ENCODE results near the gene PHAX.
"Not testable (repeated sequence)": the region's sequence is repeated elsewhere in the genome, so short reads cannot be mapped to it uniquely, and the experiment has no call there.

Gene PHAX

GRCh38 chr5:126600631-126601511 lies at the start of gene PHAX:
Gene PHAX, plus strand, starts transcription at chr5:126600947. Its CDS starts 16 bp downstream, at chr5:126600963.
- DNase-seq (ENCODE audit: low read depth): peak; percentile 31

GRCh38 chr5:126552614-126553013 lies 48.1 kb upstream of the PHAX start:
- no peak for DNase-seq (ENCODE audit: low read depth)

DNA sequence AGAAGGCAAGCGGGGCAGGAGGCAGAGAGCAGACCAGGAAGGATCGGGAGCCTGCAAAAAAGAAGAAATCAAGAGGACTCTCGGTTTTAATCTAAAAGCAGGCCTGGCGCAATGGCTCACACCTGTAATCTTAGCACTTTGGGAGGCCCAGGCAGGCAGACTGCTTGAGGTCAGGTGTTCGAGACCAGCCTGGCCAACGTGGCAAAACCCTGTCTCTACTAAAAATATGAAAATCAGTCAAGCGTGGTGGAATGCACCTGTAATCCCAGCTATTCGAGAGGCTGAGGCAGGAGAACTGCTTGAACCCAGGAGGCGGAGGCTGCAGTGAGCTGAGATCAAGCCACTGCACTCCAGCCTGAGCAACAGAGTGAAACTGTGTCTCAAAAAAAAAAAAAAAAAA lies 45.6 kb upstream of the PHAX start:
- DNase-seq (ENCODE audit: low read depth): not testable (repeated sequence)

- no peak for DNase-seq (ENCODE audit: low read depth)
Observed at GRCh38 chr5:126561908-126562307, 38.8 kb upstream of the PHAX start.

GRCh38 chr5:126562823-126563222 lies 37.9 kb upstream of the PHAX start:
- no peak for DNase-seq (ENCODE audit: low read depth)

DNA sequence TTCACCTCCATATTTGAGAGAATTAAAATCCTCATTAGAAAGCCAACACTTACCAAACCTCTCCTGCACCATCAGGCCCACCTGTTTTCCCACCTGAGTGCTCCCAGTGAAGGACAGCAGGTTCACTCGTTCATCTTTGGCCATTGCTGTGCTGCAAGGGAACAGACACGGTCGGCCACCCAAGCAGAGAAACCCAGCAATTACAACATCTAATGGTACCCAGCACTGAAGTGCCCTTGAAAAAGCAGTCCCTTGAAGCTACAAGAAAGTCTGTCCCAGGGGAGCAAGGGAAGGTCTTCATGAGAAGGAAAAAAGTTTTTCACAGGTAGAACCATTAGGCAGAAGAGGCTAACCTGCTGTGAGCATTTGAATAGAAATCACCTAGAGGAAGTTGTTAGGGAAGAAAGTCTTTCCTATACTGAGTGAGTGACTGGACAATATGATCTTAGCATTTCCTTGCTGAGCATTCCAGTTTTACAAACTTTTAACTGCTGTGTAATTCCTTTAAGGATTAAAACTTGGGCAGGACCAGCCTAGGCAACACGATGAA lies 32.5 kb upstream of the PHAX start:
- no peak for DNase-seq (ENCODE audit: low read depth)

DNA sequence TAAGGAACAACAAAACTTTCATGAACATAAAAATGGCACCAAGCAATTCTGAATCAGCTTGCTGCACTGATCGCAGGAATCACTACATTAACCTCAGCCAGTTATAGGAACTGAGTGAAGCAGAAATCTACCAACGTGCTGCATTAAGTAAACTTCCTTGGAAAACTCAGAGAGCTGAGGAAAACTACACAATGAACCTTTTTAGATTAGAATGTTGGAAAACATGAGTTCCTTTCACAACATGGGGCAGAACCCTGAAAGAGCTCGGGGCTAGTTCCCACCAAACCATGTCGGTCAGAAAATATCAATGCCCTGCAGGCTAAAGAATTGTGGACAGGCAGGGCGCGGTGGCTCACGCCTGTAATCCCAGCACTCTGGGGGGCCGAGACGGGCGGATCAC lies 25.1 kb upstream of the PHAX start:
- no peak for DNase-seq (ENCODE audit: low read depth)

DNA sequence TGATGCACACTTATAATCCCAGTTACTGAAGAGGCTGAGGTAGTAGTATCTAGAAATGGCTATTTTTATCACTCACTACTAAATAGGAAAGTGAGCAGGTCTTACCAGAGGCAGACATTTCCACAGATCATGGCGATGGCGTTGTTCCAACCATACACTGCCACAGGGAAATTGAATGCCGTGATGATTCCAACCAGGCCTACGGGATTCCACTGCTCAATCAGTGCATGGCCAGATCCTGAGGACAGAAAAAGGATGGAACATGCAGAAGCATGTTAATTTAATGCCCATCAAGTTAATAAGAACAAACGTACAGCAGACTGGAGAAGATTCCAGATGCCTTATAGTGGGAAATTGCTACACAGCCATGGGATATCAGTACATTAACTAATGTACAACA lies 23.8 kb upstream of the PHAX start:
- no peak for DNase-seq (ENCODE audit: low read depth)

DNA sequence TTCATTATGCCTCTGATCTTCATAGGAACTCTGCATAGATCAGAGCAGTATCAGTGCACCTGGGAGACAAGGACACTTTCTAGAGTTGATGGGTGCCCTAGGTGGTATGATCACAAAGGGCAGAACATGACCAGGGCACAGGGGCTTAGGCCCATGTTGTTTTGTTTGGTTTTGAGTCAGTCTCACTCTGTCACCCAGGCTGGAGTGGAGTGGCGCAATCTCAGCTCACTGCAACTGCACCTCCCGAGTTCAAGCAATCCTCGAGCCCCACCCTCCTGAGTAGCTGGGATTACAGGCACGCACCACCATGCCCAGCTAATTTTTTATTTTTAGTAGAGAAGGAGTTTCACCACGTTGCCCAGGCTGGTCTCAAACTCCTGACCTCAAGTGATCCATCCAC lies 23.3 kb upstream of the PHAX start:
- no peak for DNase-seq (ENCODE audit: low read depth)

DNA sequence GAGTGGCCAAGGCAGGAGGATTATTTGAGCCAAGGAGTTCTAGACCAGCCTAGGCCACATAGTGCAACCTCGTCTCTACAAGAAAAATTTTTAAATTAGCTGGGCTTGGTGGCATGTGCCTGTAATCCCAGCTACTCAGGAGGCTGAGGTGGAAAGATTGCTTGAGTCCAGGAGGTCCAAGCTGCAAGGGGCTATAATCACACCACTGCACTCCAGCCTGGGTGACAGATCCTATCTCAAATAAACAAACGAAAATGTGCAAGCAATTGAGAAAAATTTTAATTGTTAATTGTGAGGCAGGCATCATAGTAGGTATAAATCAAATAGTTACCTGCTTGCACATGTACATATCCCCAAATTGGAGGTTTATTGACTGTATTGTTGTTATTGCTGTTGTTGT lies 21.0 kb upstream of the PHAX start:
- DNase-seq (ENCODE audit: low read depth): no peak

DNA sequence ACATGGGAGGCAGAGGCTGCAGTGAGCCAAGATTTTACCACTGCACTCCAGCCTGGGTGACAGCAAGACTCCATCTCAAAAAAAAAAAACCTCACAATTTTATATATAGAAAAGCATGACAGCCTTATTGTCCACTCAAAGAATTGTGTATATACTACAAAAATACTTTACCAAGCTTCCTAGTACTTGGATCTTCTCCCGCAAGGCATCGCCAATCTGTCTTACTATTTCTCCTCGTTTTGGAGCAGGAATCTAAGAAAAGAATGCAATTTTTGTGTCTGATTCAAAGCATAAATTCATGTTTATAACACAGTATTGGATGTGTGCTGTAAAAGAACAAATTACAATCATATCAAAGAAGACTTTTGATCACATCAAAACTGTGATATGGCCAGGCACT lies 17.0 kb upstream of the PHAX start:
- DNase-seq (ENCODE audit: low read depth): no peak

DNA sequence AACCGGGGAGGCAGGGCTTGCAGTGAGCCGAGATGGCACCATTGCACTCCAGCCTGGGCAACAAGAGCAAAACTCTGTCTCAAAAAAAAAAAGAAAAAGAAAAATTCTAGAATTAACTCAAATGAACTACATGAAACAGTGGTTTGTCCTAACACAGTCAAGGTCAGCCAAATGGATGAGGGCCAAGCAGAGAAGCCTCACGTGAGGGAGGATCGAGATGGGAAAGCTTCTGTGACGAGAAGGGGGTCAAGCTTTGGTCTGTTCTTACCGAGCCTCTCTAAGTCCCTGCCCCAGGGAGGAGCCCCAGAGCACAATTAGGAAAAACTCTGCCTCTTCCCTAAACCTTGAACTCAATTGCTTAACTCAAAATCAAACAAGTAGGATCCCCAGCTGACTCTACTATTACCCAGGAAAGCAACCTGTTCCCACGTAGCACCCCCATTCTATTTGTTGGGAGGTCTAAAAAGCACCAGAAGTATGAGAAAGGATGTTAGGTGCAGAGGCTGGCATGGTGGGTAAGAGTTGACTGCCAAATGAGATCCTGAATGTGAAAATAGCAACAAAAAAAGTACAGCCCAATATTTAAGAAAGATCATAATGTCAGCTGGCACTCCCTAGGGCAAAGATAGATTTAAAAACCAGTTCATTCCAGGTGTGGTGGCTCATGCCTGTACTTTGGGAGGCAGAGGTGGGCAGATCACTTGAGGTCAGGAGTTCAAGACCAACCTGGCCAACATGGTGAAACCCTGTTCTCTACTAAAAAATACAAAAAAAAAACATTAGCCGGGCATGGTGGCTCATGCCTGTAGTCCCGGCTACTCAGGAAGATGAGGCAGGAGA lies 13.0 kb upstream of the PHAX start:
- DNase-seq (ENCODE audit: low read depth): no peak

DNA sequence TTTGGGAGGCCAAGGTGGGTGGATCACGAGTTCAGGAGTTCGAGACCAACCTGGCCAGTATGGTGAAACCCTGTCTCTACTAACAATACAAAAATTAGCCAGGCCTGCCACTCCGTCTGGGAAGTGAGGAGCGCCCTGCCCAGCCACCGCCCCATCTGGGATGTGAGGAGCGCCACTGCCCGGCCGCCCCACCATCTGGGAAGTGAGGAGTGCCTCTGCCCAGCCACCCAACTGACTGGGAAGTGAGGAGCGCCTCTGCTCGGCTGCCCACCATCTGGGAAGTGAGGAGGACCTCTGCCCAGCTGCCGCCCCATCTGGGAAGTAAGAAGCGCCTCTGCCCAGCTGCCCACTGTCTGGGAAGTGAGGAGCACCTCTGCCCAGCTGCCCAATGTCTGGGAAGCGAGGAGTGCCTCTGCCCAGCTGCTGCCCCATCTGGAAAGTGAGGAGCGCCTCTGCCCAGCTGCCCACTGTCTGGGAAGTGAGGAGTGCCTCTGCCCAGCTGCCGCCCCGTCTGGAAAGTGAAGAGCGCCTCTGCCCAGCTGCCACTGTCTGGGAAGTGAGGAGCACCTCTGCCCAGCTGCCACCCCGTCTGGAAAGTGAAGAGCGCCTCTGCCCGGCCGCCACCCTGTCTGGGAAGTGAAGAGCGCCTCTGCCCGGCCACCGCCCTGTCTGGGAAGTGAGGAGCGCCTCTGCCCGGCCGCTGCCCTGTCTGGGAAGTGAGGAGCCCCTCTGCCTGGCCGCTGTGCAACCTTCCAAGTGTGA lies 11.0 kb upstream of the PHAX start:
- DNase-seq (ENCODE audit: low read depth): no peak

DNA sequence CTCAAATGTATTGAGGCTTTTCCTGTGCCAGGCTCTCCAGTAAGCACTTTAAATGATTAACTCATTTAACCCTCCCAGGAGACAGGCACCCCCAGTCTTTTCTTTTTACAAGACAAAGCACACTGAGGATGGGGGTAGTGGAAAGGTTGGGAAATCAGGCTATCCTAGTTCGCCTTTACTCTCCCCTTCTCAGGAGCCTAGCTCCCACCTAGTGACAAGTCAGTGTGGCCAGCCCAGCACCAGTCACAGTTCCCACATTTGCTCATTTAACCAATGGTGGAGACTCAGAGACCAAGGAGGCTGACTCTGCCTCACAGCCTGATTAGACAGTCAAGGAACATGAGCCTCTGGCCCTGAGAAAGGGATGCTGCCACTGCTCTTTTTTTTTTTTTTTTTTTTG lies 9.2 kb upstream of the PHAX start:
- no peak for DNase-seq (ENCODE audit: low read depth)

DNA sequence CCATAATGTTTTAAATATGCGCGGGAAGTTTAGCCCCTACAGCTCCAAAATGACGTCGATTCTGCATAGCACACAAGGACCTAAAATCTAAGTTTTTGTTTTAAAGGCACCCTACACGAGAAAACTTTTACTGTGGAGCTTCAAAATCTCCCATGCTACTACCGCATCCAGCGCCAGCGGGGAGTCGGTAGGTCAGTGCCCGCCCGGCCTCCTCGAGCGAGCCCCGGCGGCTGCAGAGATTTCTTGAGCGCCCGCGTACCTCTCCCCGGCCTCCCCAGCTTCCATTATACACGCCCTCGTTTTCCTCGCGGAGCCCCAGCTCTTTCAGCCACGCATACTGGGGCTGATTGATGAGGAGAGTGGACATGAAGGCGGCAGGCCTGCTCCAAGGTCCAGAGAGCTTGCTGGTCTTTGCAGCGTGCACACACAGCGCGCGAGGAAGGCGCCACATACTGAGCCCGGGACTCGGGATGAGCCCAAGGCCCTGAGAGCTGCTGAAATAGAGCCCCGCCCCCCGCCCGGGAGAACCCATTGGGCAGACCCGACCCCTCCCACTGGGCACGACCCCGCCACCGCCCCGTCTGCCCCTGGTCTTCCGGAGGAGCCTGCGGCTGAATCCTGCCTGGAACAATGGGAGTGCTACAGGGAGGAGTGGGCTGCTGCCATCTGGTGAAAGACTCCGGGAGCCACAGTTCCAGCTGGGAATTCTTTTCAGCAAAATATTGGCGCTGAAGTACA lies 5.8 kb upstream of the PHAX start, which contains the start of gene ALDH7A1:
TSS of gene ALDH7A1 (minus strand) at position 472 of the 738 bp plus-strand sequence. CDS start at position 451, 21 bp downstream.
- DNase-seq (ENCODE audit: low read depth): peak; percentile 74

GRCh38 chr5:126595486-126596083 lies 5.2 kb upstream of the PHAX start:
- no peak for DNase-seq (ENCODE audit: low read depth)

DNA sequence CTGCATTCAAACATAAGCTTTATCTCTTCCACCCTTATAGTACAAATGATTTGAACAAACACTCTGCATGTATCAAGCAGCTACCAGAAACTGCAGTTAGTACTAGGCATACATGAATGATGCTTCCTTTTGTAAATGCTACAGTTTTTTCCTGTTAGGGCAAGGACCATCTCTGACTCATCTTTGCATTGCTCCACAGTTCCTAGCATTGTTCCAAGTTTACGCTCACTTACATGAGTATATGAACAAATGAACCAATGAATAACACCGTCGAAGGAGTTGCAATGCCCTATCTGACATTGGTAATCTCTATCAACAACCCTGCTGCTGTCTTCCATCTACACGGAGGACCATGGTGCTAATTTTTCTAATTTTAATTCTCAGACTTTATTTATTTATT lies 3.6 kb upstream of the PHAX start:
- peak; percentile 65 for DNase-seq (ENCODE audit: low read depth)

- DNase-seq (ENCODE audit: low read depth): no peak
Observed at GRCh38 chr5:126599499-126599898, 1.2 kb upstream of the PHAX start.

GRCh38 chr5:126599971-126600630 lies 646 bp upstream of the PHAX start:
- DNase-seq (ENCODE audit: low read depth): not testable (repeated sequence)

GRCh38 chr5:126603402-126603991 lies 2.8 kb downstream of the PHAX start:
- DNase-seq (ENCODE audit: low read depth): no peak
